ENCODE results near the gene PRKCA. TPM values are rescaled to one million over a fixed set of nuclear protein-coding genes. Genes with fewer than 3 reads are reported as not detected.

The PRKCA gene
- total and polyA plus RNA-seq, 2 donors (not counting 3 experiments of a cell fraction or from before 2014, with no cell fraction given), result 7.5 to 34.2 TPM

GRCh38 chr17:66483906-66484305, 181.5 kb downstream of the PRKCA start:
- H3K36me3 ChIP-seq (ENCODE audit: control insufficient read depth in 2 of 2, extremely low read depth in 1 of 2, insufficient read depth in 2 of 2, low read length in 2 of 2), result no peaks in the 10 kb centered on the region
- TF ChIP-seq POLR2AphosphoS5 (IDR thresholded peaks at IDR 0.05; ENCODE audit: insufficient read depth, low read depth, low read length) (no peak), EZH2 (IDR thresholded peaks at IDR 0.05; ENCODE audit: borderline replicate concordance, low read depth, low read length, severe bottlenecking) (no peak), MYC (IDR thresholded peaks at IDR 0.05; ENCODE audit: low read depth, low read length) (no peak)
- no peaks in the 10 kb centered on the region for H3K4me1 ChIP-seq (ENCODE audit: control insufficient read depth, extremely low read depth, insufficient read depth, low read length)
- FAIRE-seq (no peak), DNase-seq (ENCODE audit: low read depth, low spot score) (no peak)
- H3K79me2 ChIP-seq (ENCODE audit: control insufficient read depth, insufficient read depth, low read length), result peaks cover 3% of the 10 kb centered on the region
- no peaks in the 10 kb centered on the region for H4K20me1 ChIP-seq (replicated peaks; ENCODE audit: control insufficient read depth, extremely low read depth, insufficient read depth, low read length)
- POLR2A ChIA-PET, result no interaction called here
- H3K27ac ChIP-seq (ENCODE audit: insufficient read depth, low read depth, low read length), result no peak overlapping the region
- CTCF ChIA-PET, result interaction anchor here (0.8 to 2.2 kb wide), 3 partner anchors 10 to 83 kb away, joined by 4 read pairs; no protein-coding TSS in a partner anchor
- no peak overlapping the region for H2AFZ ChIP-seq (ENCODE audit: low read depth, low read length)
- no peak overlapping the region for H3K4me3 ChIP-seq (replicated peaks in 1 of 3; ENCODE audit: insufficient read depth in 1 of 3, low read depth in 1 of 3, low read length in 3 of 3)
- H3K9ac ChIP-seq (replicated peaks; ENCODE audit: extremely low read depth, insufficient read depth, low read length), result no peak overlapping the region
- dilution Hi-C loops (cut with MboI; ENCODE audit: extremely low pct_ligation_motif_present, low sequenced_read_pairs), result no loop called here
- BruUV-seq (replicated peaks), result no TSS peak
- no peaks in the 10 kb centered on the region for H3K9me3 ChIP-seq (replicated peaks; ENCODE audit: control insufficient read depth, insufficient read depth, low read length)
- intact Hi-C loops (cut with micrococcal nuclease), result no loop called here
- no peaks in the 10 kb centered on the region for H3K9me1 ChIP-seq (replicated peaks; ENCODE audit: control insufficient read depth, extremely low read depth, insufficient read depth, low read length)
- H3K27me3 ChIP-seq (ENCODE audit: control insufficient read depth in 2 of 2, insufficient read depth in 2 of 2, low read length in 2 of 2), result no peaks in the 10 kb centered on the region
- H3K4me2 ChIP-seq (ENCODE audit: insufficient read depth, low read length), result no peak overlapping the region

- no peak overlapping the region for H3K4me3 ChIP-seq (replicated peaks in 1 of 3; ENCODE audit: insufficient read depth in 1 of 3, low read depth in 1 of 3, low read length in 3 of 3)
- DNase-seq (ENCODE audit: low read depth, low spot score) (no peak), FAIRE-seq (no peak)
- H3K9ac ChIP-seq (replicated peaks; ENCODE audit: extremely low read depth, insufficient read depth, low read length), result no peak overlapping the region
- ChIA-PET POLR2A (interaction anchor here (0.6 kb wide), 2 partner anchors 23 to 92 kb away, joined by 3 to 5 read pairs; no protein-coding TSS in a partner anchor), CTCF (interaction anchor here (0.7 to 1.6 kb wide), 5 partner anchors 9 to 125 kb away, joined by 3 to 5 read pairs (median 4); no protein-coding TSS in a partner anchor)
- peaks cover 3% of the 10 kb centered on the region for H3K79me2 ChIP-seq (ENCODE audit: control insufficient read depth, insufficient read depth, low read length)
- no peak overlapping the region for H3K27ac ChIP-seq (ENCODE audit: insufficient read depth, low read depth, low read length)
- H3K4me2 ChIP-seq (ENCODE audit: insufficient read depth, low read length), result no peak overlapping the region
- no peaks in the 10 kb centered on the region for H4K20me1 ChIP-seq (replicated peaks; ENCODE audit: control insufficient read depth, extremely low read depth, insufficient read depth, low read length)
- H3K9me1 ChIP-seq (replicated peaks; ENCODE audit: control insufficient read depth, extremely low read depth, insufficient read depth, low read length), result no peaks in the 10 kb centered on the region
- no peak overlapping the region for H2AFZ ChIP-seq (ENCODE audit: low read depth, low read length)
- TF ChIP-seq FOS (IDR thresholded peaks at IDR 0.05; ENCODE audit: borderline replicate concordance, insufficient read depth, low read length) (no peak), JUN (IDR thresholded peaks at IDR 0.05; ENCODE audit: borderline replicate concordance, insufficient read depth, insufficient read length, low read depth) (no peak), MYC (IDR thresholded peaks at IDR 0.05; ENCODE audit: low read depth, low read length) (no peak), MAX (IDR thresholded peaks at IDR 0.05; ENCODE audit: insufficient read depth, insufficient read length) (no peak), CTCF (IDR thresholded peaks at IDR 0.05; ENCODE audit: extremely low read depth in 1 of 2, insufficient read depth in 1 of 2, low read depth in 1 of 2, low read length in 2 of 2) (no peak), POLR2AphosphoS5 (IDR thresholded peaks at IDR 0.05; ENCODE audit: insufficient read depth, low read depth, low read length) (no peak), EZH2 (IDR thresholded peaks at IDR 0.05; ENCODE audit: borderline replicate concordance, low read depth, low read length, severe bottlenecking) (no peak)
- no peaks in the 10 kb centered on the region for H3K36me3 ChIP-seq (ENCODE audit: control insufficient read depth in 2 of 2, extremely low read depth in 1 of 2, insufficient read depth in 2 of 2, low read length in 2 of 2)
- intact Hi-C loops (cut with micrococcal nuclease), result no loop called here
- H3K9me3 ChIP-seq (replicated peaks; ENCODE audit: control insufficient read depth, insufficient read depth, low read length), result no peaks in the 10 kb centered on the region
- H3K27me3 ChIP-seq (ENCODE audit: control insufficient read depth in 2 of 2, insufficient read depth in 2 of 2, low read length in 2 of 2), result no peaks in the 10 kb centered on the region
- H3K4me1 ChIP-seq (ENCODE audit: control insufficient read depth, extremely low read depth, insufficient read depth, low read length), result no peaks in the 10 kb centered on the region
- dilution Hi-C loops (cut with MboI; ENCODE audit: extremely low pct_ligation_motif_present, low sequenced_read_pairs), result no loop called here
- no TSS peak for BruUV-seq (replicated peaks)
Observed at GRCh38 chr17:66485309-66485947, 183.0 kb downstream of the PRKCA start.

Measured in endothelial cell of umbilical vein (primary cell).